ENCODE data around the gene TSSK6.
"Not testable (repeated sequence)": the region's sequence is repeated elsewhere in the genome, so short reads cannot be mapped to it uniquely, and the experiment has no call there.

Gene TSSK6

GRCh38 chr19:19487950-19488874 is 27.1 kb downstream of the TSSK6 start:
- DNase-seq (ENCODE audit: low spot score): no peak

- DNase-seq (ENCODE audit: low spot score): no peak
Observed at GRCh38 chr19:19487077-19487949, 28.0 kb downstream of the TSSK6 start.

DNA sequence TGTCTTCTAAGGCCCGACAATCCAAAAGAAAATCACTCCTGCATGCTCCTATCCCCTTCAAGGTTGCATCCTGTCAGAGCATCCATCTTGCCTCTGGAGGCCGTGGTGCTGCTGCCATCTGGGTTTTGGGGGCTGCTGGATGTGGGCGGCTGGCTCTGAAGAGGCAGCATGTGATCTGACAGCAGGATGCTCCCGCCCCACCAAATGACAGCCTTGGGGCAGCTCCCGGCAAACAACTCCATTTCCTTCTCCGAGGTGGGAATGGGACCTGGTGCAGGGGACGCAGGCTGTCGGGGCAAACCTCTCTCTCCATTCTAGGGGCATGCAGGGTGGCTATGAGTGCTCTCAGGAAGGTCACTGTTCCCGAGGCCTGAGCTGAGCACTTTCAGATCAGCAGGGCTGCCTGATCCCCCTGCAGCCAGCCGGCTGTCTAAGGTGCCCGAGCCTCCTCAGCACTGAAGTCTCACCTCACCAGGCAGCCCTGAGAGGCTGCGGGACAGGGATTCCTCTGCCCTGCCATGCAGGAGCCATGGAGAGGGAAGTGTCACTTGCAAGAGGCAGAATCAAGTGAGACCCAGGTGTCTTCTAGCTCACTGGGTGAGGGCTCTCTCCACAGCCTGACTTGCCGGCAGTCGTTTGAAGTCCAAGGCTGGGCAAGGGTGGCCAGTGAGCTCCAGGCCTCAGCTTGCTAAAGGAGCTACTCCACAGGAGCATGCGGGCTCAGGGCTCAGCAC is 28.8 kb downstream of the TSSK6 start:
- DNase-seq (ENCODE audit: low spot score): no peak

GRCh38 chr19:19485998-19486290 is 29.4 kb downstream of the TSSK6 start:
- DNase-seq (ENCODE audit: low spot score): no peak

DNA sequence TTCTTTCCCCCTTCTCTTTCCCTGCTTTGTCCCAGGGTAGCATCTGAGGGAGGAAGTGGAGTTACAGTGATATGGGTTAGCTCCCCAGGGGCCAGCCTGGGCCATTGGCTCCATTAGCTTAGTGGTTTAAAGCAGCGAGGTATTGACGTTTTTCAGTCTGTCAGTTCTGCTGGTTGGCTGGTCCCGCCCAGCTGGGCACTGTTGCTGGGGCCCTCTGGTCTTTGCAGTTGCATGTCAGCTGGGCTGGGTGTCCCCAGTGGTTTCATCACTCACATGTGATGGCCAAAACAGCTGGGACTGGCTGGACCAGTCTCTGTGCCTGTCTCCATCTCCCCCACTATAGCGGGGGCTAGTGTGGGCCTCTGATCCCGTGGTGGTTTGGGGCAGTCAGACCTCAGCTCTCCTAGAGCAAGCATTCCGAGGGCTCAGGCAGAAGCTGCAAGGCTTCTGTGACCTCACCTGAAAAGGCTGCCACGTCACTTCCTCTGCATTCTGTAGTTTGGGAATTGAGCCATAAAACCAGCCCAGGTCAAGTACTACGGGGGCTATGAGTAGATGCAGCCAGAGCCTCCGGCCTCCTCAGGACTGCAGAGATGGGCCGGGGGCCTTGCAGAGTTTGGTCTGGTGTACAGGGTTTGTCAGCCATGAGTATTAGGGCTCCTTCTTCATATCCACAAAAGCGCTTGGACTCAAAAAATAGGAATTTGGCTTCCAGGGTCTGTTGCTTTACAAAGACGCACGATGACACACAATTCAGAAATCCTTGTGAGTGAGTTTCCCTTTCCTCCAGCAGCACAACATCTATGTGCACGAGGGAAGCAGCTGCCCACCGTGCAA is 30.0 kb downstream of the TSSK6 start:
- DNase-seq (ENCODE audit: low spot score): no peak

DNA sequence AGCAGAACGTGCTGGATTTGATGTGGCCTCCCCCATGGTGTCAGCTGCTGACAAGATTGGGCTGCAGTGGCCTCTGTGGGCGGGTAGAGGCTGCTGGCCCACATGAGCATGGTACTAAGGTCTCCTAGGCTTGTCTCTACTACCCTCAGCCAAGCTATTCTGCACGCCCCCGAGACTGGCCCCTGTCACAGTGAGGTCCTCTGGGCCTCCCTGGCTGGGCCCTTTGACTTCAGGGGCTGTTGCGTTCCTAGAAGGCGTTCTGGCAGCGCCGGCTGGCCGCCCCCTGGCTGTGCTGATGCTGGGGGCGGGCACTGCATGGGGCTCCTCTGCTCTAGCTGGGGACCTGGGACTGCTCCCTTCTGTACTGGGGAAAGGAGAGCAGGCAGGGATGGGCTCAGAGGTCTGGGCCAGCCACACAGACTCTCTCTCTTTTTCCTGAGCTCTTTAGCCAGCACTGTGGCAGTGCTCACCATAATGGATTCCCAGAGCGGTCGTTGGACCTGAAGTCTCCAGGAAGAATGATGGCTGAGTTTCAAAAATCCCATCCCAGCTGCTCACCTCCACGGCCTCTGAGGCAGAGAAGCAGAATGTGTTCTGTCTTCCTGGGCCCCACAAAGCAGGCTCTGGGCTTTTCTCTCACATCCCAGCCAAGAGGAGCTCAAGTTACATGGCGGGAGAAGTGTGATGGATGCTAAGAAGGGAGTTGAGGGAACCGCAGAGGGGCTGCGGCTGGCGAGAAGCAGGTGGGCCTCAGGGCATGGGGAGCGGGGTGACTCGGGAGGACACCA is 32.3 kb downstream of the TSSK6 start:
- no peak for DNase-seq (ENCODE audit: low spot score)

GRCh38 chr19:19480688-19481087 is 34.7 kb downstream of the TSSK6 start:
- no peak for DNase-seq (ENCODE audit: low spot score)

DNA sequence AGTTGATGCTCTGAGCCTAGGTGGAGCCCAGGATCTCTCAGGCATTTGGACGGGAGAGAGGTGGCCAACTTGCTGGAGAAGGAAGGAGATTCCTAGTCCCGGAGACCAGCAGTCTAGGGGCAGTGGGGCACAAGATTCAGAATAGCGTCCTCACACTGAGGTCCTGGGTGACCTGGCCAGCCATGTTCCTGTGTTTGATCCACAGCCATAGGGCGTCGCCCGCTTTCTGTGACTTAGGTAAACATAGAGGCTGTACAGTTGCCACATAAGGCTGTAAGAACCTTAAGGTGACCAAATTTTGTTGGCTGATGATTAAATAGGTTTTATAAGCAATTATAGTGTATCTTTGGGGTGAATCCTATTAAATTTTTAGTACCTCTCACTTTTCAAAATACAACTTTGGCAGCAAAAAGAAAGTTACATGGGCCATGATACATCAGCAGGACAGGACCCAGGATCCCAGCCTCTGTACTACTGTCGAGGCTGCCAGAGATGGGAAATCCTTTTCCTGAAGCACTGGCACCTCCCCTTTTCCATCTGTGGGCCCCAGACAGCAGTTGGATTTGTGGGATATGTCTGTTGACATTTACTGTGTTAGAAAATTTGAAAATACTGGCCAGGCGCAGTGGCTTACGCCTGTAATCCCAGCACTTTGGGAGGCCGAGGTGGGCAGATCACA is 37.5 kb downstream of the TSSK6 start:
- no peak for DNase-seq (ENCODE audit: low spot score)

DNA sequence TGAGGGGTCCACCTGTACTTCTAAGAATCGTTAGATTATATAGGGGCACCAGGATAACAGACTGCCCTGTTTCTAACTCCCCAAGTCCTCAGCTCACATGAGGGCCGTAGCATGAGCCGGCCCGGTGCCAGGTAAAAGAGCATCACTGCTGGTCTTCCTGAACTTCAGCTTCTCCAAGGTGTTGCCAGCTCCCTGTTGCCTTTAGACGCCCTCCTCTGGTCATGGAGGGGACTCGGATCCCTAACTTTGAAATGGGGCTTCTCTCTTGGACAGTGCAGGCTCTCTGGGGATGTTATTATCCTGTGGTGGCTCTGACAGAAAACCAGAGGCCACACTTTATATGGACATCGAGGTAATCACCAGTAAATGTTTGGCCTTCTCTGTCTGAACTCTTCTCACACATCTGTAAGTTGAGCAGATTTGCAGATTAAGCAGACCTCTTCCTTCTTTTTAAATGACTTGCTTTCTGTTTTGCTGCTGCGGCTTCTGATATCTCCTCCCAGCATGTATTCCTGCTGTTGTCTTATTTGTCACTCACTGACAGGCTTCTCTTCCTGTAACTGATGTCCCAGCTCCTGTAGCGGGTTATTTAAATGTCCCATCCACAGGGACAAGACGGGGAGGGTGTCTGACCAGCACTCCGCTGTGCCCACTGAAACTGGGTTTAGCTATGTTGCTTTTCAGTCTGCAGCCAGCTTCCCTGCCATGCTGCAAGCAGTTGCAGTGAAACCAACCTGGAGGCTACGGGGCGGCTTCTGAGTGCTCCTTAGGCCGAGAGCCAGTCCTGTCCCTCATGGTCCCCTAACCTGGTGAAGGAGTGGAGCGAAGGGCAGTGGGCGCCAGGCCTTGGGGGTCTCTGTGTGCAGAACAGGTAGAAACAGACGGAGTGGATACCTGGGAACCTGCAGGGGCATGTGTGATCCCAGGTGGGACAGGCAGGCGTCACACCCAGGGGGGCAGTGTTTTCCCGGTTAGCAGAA is 39.2 kb downstream of the TSSK6 start:
- no peak for DNase-seq (ENCODE audit: low spot score)

- no peak for DNase-seq (ENCODE audit: low spot score)
Observed at GRCh38 chr19:19475015-19475765, 40.2 kb downstream of the TSSK6 start.

DNA sequence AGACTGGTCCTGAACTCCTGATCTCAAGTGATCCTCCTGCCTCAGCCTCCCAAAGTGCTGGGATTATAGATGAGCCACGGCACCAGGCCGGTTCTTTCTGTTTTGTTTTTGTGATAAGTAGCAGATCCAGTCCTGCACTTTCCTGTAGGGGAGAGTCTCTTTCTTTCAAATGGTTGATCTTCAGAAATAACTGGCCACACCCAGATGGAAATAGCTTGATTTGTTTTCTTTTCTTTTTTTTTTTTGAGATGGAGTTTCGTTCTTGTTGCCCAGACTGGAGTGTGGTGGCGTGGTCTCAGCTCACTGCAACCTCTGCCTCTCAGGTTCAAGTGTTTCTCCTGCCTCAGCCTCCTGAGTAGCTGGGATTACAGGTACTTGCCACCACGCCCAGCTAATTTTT is 43.2 kb downstream of the TSSK6 start:
- DNase-seq (ENCODE audit: low spot score): not testable (repeated sequence)

GRCh38 chr19:19471682-19472081 is 43.7 kb downstream of the TSSK6 start:
- no peak for DNase-seq (ENCODE audit: low spot score)

DNA sequence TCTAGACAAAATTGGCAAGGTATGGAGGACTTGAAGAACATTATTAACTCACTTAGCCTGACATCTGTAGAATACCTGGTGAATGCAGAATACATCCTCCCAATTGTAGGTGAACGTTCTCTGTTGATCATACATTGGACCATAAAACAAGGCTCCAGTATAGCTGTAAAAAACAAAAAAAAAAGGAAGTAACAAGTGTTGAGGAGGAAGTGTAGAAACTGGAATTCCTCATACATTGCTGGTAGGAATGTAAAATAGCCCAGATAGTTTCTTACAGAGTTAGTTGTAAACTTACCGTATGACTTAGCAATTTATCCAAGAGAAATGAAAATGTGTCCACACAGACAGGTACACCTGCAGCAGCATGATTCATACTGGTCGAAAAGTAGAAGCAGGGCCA is 44.8 kb downstream of the TSSK6 start:
- DNase-seq (ENCODE audit: low spot score): no peak

GRCh38 chr19:19468424-19469050 is 46.8 kb downstream of the TSSK6 start:
- no peak for DNase-seq (ENCODE audit: low spot score)

GRCh38 chr19:19466201-19466600 is 49.1 kb downstream of the TSSK6 start:
- DNase-seq (ENCODE audit: low spot score): no peak

GRCh38 chr19:19465436-19466070 is 49.8 kb downstream of the TSSK6 start:
- DNase-seq (ENCODE audit: low spot score): no peak

Measured in RKO (cell line).